ENCODE results near the gene RAB28.

The RAB28 gene

DNA sequence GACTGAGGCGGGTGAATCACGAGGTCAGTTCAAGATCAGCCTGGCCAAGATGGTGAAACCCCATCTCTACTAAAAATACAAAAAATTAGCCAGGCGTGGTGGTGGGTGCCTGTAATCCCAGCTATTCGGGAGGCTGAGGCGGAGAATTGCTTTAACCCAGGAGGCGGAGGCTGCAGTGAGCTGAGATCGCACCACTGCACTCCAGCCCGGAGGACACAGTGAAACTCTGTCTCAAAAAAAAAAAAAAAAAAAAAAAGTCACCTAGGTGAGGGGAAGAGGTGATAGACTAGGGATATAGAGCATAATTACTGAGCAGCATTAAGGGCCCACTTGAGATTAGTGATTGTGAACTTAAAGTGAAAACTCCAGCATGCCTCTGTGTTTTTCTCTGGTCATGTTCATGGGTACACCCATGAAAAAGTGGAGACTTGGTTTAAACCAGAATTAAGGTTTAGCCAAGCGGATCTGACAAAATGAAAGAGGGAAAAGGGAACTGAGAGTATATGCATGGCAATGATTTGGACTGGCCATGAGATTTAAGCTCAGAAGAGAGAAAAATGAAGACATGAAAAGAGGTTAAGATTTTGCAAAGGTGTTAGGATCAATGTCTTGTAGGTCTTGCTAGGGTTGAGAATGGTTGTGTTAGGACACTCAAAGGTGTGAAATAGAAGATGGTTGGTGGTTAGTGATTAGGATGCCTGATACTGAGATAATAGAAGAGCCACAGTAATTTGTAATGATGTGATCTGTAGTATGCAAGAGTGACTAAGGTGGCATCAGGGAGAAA is 105.0 kb downstream of the RAB28 start:
- TF ChIP-seq, protein P1, sequence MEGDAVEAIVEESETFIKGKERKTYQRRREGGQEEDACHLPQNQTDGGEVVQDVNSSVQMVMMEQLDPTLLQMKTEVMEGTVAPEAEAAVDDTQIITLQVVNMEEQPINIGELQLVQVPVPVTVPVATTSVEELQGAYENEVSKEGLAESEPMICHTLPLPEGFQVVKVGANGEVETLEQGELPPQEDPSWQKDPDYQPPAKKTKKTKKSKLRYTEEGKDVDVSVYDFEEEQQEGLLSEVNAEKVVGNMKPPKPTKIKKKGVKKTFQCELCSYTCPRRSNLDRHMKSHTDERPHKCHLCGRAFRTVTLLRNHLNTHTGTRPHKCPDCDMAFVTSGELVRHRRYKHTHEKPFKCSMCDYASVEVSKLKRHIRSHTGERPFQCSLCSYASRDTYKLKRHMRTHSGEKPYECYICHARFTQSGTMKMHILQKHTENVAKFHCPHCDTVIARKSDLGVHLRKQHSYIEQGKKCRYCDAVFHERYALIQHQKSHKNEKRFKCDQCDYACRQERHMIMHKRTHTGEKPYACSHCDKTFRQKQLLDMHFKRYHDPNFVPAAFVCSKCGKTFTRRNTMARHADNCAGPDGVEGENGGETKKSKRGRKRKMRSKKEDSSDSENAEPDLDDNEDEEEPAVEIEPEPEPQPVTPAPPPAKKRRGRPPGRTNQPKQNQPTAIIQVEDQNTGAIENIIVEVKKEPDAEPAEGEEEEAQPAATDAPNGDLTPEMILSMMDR (conservative IDR thresholded peaks at IDR 0.05; ENCODE audit: low read length), result no peak

DNA sequence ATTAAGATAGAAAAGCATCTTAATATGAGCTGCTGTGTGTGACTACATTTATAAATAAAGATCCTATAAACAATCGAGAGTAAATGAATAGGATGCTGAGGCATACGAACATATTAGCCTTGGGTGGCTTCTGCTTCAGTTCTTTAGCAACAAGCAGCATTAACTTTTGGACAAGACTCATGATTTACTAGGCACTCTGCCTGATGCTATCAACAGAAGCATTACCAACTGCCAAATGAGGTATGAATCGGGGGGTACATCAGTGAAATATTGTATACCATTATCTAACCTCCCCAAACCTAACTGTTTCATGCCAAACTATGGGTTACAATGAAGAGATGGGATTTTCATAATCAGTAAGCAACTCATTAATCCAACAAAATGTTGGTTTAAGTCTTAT is 113.1 kb downstream of the RAB28 start:
- no peak overlapping the region for H3K4me3 ChIP-seq (ENCODE audit: low read length)
- TF ChIP-seq, protein P1 (conservative IDR thresholded peaks at IDR 0.05; ENCODE audit: low read length), result no peak
- DNase-seq (ENCODE audit: low read depth), result no peak

More for the DNA sequence above, 105.0 kb downstream of the RAB28 start:
- no peak overlapping the region for H3K4me3 ChIP-seq (ENCODE audit: low read length)
- no peak for DNase-seq (ENCODE audit: low read depth)

DNA sequence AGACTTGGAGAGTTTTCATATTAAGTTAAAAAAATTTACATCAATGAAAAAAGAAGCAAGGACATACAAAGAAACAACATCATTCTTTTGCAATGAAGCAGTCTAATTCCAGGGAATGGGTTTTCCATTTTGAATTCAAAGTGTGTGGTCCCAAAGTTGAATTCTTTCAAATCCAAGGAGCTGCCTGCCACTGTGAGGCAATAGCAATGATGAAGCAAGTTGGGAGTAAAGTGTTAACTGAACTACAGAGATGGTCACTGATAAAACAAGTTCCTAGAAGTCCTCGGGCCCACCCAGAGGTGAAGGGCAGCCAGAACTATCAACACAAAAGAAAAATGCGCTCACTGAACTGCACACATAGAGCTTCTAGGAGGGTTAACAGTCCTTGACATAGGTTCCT is 115.9 kb downstream of the RAB28 start:
- DNase-seq (ENCODE audit: low read depth), result peak; percentile 35
- H3K4me3 ChIP-seq (ENCODE audit: low read length), result no peak overlapping the region
- TF ChIP-seq, protein P1 (conservative IDR thresholded peaks at IDR 0.05; ENCODE audit: low read length), result no peak

DNA sequence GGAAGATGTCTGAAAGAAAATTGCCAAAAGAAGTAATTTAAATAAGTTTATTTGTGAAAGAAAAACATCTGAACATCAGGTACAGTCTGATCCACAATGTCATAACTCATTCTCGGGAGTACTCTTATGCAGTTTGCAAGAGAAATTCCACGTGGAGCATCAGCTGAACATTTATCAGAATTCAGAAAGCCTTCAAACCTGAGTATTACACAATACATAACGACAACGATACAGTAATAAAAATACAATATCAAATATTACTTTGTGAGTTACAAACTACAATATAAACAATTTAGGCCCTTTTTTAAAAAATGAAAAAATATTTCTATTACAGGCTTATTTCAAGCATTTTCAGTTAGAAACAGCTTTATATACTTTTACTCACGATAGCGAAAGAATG is 116.4 kb downstream of the RAB28 start:
- no peak overlapping the region for H3K4me3 ChIP-seq (ENCODE audit: low read length)
- TF ChIP-seq, protein P1 (conservative IDR thresholded peaks at IDR 0.05; ENCODE audit: low read length), result no peak
- DNase-seq (ENCODE audit: low read depth), result no peak

DNA sequence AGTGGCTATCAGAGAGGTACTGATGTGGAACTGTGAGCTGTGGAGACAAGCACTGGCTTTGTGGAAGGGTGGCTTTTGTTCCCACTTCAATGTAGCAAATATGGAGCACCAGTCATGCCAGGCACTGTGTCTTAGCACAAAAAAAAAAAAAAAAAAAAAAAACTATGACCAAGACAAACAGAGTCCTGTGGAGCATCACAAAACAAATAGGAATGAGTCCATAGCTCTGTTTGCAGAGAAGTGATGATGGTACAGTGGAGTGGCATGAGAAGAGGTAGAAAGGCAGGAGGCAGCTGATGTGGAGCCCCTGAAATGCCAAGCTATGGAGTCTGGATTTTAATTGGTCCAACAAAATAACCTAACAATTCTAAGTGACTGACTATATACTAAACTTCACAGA is 116.9 kb downstream of the RAB28 start:
- no peak for DNase-seq (ENCODE audit: low read depth)
- TF ChIP-seq, protein P1 (conservative IDR thresholded peaks at IDR 0.05; ENCODE audit: low read length), result no peak
- no peak overlapping the region for H3K4me3 ChIP-seq (ENCODE audit: low read length)

DNA sequence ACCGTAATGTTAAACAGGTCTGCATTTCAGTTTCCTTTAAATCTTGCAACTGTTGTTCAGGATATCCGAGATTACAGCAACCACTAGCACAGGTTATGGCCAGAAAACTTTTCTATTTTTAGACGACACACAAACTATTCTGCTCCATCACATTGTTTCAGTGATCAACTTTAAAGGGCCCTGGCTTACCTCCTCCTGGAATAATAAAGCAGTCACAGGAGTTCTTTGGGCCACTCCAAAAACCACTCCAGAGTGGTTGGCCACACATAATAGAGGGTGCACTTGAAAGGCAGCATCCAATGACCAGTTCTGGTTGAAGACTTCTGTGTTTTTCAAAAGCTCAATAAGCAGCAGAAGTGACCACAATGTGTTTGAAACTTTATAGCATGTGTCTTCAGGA is 118.9 kb downstream of the RAB28 start:
- no peak for DNase-seq (ENCODE audit: low read depth)

DNA sequence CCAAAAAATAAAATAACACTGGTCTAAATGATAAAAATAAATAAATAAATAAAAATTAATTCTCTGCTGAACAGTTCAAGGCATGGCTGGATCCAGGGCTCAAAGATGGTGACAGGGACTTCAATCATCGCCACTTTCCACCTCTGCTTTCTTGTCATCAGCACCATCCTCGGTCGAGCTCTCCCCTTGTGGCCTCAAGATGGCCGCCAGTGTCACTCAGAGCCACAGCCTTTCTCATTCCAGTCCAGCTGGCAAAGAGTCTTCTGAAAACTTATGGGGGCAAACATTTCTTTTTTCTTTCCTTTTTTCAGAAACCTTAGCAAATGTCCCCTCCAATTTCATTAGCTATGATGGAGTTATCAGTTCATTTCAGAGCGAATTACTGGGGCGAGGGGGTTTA is 119.5 kb downstream of the RAB28 start:
- DNase-seq (ENCODE audit: low read depth), result no peak
- H3K4me3 ChIP-seq (ENCODE audit: low read length), result no peak overlapping the region
- TF ChIP-seq, protein P1 (conservative IDR thresholded peaks at IDR 0.05; ENCODE audit: low read length), result no peak

More for the DNA sequence above, 118.9 kb downstream of the RAB28 start:
- TF ChIP-seq, protein P1 (conservative IDR thresholded peaks at IDR 0.05; ENCODE audit: low read length), result no peak
- H3K4me3 ChIP-seq (ENCODE audit: low read length), result no peak overlapping the region
